SHP77 treated with DMSO at 0.1 percent for 48 hours (cell line): ENCODE data around the gene SLC7A6OS.

Source experiments
- DNase-seq: peaks from one replicate; lab custom pipeline; 2025; lab: John Stamatoyannopoulos, UW

SLC7A6OS gene

DNA sequence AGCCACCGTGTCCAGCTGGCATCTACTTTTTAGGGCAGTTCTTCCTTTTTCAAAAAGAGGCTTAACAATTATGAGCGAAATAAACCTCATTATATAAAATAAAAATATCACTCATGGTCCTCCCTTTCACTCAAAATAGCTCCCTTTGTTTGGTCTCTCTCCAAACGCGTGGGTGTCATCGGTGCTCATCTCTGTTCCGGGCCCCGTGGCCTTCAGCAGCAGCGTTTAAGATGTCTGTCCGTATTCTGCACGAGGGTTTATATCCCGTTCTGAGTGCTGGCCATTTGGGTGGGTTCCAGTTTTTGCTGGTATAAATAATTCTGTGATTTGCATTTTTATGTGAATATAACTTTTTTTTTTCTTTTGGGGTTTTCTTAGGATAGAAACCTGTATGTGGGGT lies 33.5 kb upstream of the SLC7A6OS start:
- no peak for DNase-seq

DNA sequence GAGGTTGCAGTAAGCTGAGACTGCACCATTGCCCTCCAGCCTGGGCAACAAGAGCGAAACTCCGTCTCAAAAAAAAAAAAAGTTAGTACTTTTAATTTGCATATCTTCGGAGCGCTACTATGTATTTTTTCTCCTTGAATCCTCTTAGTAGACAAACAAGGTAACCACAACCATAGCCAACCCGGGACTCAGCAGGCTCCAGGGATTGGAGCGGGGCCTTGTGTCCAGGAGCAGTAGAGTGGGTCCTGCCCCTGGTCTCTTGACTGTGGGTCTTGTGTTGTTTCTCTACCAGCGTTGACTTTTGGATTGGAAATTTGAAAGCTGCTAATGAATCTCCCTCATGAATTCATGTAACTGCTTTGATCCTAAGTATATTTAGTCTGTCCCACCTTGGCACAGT lies 32.4 kb upstream of the SLC7A6OS start:
- no peak for DNase-seq

- no peak for DNase-seq
Measured at GRCh38 chr16:68342620-68343019, 31.9 kb upstream of the SLC7A6OS start.

- DNase-seq = no peak
Measured at GRCh38 chr16:68339214-68339613, 28.5 kb upstream of the SLC7A6OS start.

- DNase-seq = no peak
Measured at GRCh38 chr16:68338326-68339119, 27.8 kb upstream of the SLC7A6OS start.

DNA sequence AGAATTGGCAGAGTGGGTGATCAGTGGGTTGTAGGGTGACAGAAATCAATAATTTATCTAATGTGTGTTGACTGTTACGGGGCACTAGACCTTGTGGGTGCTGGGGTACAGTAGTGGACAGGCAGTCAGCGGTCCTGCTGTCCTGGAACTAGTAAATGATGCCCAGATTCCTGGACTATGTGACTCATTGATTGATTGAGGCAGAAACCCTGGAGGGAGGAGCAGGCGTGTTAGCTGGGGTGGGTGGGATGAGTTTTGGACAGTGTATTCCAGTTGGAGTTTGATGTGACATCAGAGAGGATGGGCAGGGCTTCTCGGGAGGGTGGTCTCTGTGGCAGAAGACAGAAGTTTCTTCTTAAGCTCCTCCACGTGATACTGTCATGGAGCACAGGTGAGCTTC lies 24.4 kb upstream of the SLC7A6OS start:
- no peak for DNase-seq

GRCh38 chr16:68332411-68333121 lies 21.8 kb upstream of the SLC7A6OS start:
- no peak for DNase-seq

- DNase-seq = no peak
Measured at GRCh38 chr16:68331879-68332410, 21.2 kb upstream of the SLC7A6OS start.

- no peak for DNase-seq
Measured at GRCh38 chr16:68328860-68329390, 18.2 kb upstream of the SLC7A6OS start.

DNA sequence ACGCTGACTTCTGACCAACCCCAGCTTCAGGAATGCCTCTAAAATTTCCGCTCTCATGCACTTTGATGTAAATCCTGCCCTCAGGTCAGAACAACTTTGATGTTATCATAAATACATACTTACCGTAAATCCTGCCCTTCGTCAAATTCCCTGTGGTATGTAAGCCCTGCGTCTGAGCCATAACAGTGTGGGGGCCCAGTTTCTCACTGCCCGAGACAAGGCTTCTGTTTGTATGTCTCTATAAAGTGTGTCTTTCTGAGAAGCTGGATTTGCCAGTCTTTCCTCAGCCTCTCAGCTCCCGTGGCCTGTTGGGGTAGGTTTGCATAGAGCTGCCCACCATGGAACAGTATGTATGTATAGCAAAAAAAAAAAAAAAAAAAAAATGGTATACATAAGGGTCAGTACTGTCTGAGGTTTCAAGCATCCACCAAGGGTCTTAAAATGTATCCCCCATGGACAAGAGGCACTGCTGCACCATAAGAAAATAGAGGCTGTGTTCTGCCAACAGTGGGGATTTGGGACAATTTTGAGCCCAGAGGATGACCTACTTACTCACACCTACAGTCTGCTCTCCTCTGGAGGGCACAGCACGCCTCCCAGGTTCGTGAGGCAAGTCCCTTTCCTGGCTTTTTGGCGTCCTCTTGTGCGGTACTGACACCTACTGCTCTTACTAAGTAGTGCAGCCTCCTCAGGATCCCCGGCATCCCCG lies 17.6 kb upstream of the SLC7A6OS start:
- DNase-seq = peak; percentile 58

- DNase-seq = no peak
Measured at GRCh38 chr16:68324780-68325357, 14.1 kb upstream of the SLC7A6OS start.

GRCh38 chr16:68324336-68324735 lies 13.6 kb upstream of the SLC7A6OS start:
- no peak for DNase-seq

DNA sequence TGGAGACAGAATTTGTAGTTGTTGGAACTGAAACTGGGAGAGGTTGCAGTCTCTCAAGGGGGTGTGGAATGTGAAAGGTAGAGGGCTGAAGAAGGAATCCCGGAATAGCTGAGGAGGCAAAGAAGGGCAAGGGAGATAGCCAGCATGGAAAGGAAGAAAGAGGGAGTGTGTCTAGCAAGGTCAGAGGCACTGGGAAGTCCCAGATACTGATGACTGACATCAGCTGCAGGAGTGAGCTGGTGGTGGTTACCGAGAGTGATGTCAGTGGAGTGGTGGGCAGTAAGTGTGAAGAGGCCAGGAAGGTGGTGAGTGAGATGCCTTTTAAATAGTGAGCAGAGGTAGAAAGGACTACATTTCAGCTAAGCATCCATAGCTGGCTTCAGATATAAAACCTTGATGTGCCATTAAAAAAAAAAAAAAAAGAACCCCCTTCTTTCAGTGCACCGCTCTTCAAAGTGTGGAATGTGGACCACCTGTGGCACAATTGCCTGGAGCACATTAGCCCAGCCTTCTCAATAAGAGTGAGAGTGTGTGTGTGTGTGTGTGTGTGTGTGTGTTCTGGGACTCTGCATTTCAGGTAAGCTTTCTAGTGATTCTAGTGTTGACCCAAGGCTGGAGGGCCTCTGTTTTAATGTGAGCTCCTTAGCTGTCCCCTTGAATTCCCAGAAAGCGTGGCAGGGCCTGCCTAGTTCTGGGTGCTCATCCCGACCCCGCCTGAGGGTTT lies 8.6 kb upstream of the SLC7A6OS start:
- DNase-seq = no peak

DNA sequence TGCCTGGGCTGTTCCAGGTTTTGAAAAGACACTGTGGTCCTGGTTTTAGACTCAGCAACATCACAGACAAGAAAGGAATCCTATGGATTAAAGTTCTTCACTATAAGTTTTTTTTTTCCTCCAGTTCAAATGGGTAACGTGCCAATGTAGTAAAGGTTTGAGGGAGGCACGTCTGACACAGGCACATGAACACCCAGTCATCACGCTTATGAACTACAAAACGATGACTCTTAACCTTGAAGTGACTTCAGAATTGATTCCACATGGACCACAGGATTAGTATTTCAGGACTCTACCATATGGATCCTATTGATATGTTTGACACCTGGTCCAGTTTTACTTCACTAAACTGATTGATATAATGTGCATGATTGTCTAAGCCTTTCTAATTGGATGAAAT lies 2.4 kb upstream of the SLC7A6OS start:
- no peak for DNase-seq

DNA sequence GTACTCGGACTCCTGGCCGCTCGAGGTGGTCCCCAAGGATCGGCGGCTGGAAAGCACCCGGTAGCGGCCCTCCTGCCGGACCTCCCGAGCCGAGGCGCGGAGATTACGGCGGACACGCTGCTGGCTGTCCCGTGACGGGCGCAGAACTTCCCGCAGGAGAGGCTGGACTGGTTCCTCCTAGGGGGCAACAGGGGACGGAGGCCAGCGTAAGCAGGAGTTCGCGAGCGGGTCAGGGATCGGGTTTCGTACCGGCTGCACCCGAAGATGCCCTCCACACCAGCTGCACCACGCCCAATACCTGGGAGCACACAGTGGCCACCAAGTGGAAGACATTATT lies 341 bp downstream of the SLC7A6OS start:
- DNase-seq = no peak

DNA sequence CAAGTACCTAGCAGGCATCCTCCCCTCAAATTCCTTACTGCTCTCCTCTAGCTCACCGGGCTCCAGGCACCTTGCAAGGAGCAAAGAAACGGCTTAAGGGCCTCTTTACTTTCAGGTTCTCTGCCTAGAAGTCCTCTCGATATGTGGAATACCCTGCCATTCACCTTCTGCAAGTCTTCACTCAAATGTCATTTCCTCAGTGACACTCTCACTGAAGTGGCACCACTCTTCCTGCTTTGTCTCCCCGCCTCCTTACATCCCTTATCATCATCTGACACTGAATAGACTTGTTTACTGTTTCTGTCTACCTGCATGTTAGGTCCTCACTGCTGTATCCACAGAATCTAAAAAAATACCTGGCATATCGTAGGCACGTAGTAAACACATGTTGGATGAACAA lies 947 bp downstream of the SLC7A6OS start:
- DNase-seq = no peak

GRCh38 chr16:68306633-68307032 lies 4.1 kb downstream of the SLC7A6OS start:
- no peak for DNase-seq

DNA sequence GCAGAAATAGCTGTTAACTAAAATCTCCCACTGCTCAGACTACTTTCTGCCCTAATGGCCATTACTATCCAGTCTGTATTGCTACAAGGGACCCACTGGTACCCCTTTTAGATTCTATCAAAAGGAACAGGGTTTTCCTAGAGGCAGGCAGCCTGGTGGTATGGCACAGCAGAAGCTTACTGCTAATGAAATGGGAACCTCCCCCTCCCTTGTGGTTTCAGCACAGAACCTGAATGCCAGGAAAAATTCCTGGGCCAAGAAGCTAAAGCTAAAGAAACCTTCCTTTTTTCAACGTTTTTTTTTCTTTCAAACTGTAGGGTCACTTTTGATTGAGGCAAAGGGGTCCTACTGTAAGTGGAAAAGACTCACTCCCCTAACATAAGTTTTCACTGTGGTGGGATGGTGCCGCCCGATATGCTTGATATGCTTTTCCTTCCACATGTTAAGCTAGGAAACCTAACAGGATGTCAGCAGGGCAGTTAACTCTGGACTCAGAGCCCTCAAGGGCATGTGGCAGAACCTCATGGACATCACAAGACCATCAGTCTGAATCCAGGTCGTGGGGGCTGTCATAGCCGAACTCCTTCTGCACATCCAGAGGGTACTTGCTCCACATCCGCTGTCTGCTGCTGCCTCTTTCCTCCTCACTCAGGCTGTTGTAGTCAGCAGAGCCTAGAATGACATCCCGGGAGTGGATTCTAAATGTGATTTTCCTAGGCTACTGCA lies 9.8 kb downstream of the SLC7A6OS start:
- no peak for DNase-seq

DNA sequence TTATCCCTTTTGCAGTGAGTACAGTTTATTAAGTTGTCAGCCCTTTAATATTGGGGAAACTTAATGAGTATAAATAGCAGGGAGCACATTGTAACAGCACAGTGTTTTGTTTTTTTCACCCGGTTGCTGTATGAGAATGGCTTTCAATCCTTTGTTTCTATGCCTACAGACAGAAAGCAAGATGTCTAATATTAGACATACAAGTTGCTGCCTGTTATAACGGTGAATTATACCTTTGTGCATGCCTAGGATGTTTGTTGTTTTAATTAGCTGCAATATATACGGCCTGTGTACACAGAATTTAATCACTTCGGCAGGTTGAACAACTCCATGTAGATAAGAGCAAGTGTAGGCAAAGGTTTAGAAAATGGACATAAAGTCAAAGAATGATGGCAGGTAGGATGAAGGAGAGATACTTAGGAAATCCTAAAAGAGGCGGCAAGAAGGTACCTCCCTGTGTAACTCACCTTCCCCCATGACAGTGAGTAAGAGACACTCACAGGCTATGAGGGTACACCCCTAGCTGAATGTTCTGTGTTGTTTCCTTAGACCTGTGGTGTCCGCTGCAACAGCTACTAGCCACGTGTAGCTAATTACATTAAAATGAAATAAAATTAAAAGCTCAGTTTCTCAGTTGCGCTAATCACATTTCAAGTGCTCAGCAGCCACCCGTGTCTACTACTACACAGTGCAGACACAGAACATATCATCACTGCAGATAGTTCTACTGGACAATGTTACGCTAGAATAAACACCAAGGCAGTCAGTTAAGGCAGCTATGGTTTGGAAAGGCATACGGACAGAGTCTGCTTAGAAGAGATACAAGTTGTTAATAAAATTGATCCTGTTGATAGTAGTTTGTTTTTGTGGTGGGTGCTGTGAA lies 10.9 kb downstream of the SLC7A6OS start:
- no peak for DNase-seq
